ENCODE results near the gene RPL23. TPM values are rescaled to one million over a fixed set of nuclear protein-coding genes. Genes with fewer than 3 reads are reported as not detected.

RPL23 gene
- total RNA-seq: 1,000 to 10,000 TPM; 2,241 to 2,332 TPM

DNA sequence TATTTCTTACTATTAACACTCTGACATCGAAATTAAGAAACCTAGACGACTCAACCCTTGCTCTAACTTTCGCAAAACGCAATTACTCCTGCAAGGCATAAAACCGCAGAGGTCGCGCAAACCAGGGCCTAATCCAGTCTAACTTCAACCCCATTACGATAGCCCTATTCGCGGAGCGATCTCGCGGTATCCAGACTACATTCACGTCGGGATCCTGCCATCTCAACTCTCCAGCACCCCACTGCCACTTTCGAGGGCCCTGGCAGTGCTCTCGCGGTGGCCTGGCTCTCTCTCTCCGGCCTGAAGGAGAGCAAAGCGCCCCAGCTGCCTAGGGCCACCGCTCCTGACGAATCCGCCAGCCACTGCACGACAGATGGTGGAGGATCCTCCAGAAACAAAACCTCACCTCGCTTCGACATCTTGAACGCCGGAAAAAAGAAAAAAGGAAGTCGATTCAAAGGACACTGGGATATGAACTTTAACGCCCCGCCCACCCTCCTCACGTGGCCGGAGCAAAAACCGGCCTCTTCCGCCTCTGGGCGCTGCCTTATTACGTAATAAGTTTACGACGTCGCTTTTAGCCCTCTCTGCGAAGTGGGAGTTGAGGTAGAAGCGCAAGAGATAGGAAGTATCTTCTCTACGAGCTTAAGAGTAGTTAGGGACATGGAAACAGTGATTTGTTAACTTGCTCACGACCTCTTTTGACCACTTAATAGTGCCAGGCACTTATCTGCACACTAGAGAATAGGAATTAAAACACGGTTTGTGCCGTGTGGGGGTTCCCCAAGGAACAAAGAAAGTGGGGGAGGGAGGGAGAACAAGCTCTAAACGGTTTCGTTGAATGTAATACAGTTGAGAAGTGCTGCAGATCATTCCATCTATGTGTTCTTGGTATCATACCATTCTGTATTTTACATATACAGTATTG lies at the start of gene RPL23:
Gene RPL23 (minus strand): TSS at position 430 of the 928 bp plus-strand sequence. CDS start 11 bp downstream, at position 419.
- Mint-ChIP-seq H3K4me1 (ENCODE audit: low read depth) (peaks cover 43% of the 10 kb centered on the region), H3K4me3 (peak within 1 kb of the TSS; percentile 96), H3K36me3 (ENCODE audit: low read depth) (peaks cover 49% of the 10 kb centered on the region), H3K9me3 (no peaks in the 10 kb centered on the region), H3K27ac (peak within 1 kb of the TSS; percentile 99), H3K27me3 (ENCODE audit: low read depth) (no peaks in the 10 kb centered on the region)
- intact Hi-C loops (cut with micrococcal nuclease): loop anchor here (1.0 to 5.0 kb wide), 8 partner anchors 16 to 299 kb away; partner anchors contain the start of genes CWC25, EPOP, PIP4K2B and PLXDC1
- CTCF ChIA-PET: interaction anchor here (0.6 to 2.3 kb wide), 9 partner anchors 13 to 348 kb away, joined by 3 to 25 read pairs (median 5); partner anchors contain the start of genes LASP1 and LASP1NB
- DNase-seq: peak; percentile 95

DNA sequence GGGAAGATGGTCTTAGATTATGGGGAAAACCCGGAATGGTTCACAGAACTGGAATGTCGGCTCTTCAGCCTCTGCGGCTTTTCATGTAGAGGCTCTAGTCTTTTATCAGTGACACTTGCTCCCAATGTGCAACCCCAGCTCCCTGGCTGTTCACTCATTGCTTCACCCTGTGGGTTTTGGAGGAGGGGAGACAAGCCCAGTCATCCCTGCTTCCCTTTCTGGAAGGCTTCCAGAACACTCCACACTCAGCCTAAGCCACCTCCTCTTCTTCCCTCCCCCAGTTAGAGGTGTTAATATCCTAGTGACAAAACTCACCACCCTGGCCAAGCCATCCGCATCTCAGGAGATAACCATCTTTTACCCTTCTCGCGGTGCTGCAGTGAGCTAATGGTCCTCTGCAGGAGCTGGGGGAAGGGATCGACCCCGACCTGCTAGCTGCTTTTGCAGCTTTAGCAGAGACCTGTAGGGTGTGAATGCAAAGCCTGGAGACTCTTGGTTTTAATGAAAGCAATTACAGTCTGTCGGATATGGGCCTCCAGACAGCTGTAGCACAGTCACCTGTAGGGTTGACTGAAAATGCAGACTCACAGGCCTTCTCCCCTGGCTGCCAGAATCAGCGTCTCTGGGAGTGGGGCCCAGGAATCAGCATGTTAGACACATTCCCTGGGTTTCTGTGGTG lies 47.6 kb upstream of the RPL23 start:
- H3K27me3 Mint-ChIP-seq (ENCODE audit: low read depth): no peaks in the 10 kb centered on the region
- H3K4me1 Mint-ChIP-seq (ENCODE audit: low read depth): peaks cover 53% of the 10 kb centered on the region
- intact Hi-C loops (cut with micrococcal nuclease): no loop called here
- no peak for DNase-seq
- no peaks in the 10 kb centered on the region for H3K9me3 Mint-ChIP-seq
- CTCF ChIA-PET: interaction anchor here (0.6 to 2.1 kb wide), 4 partner anchors 16 to 244 kb away, joined by 3 to 5 read pairs (median 3); no protein-coding TSS in a partner anchor
- H3K4me3 Mint-ChIP-seq: no peak overlapping the region
- peak overlapping the region; percentile 73 for H3K27ac Mint-ChIP-seq
- peaks cover 24% of the 10 kb centered on the region for H3K36me3 Mint-ChIP-seq (ENCODE audit: low read depth)

DNA sequence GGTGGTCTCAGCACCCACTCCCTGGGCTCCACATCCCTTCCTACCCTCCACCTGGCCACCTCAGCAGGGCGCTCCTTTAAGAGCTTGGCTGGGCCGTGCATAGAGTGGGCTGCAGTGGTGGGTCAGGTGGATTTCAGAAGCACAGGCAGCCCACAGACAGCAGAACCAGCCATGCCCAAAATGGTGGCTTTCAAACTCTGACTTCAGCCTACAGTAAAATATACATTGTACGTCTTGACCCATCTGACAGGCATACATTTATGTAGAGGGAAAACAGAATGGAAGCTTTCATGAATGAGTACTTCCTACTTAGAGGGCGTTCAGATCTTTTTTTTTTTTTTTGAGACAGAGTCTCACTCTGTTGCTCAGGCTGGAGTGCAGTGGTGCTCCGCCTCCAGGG lies 45.9 kb upstream of the RPL23 start:
- Mint-ChIP-seq H3K9me3 (no peaks in the 10 kb centered on the region), H3K4me3 (peak overlapping the region; percentile 67), H3K4me1 (ENCODE audit: low read depth) (peaks cover 48% of the 10 kb centered on the region), H3K36me3 (ENCODE audit: low read depth) (peaks cover 18% of the 10 kb centered on the region), H3K27me3 (ENCODE audit: low read depth) (no peaks in the 10 kb centered on the region), H3K27ac (peak overlapping the region; percentile 95)
- intact Hi-C loops (cut with micrococcal nuclease): loop anchor here (2.0 to 5.0 kb wide), 2 partner anchors 45 to 158 kb away; no protein-coding TSS in a partner anchor
- CTCF ChIA-PET: interaction anchor here (0.6 to 4.1 kb wide), 7 partner anchors 17 to 649 kb away, joined by 3 to 26 read pairs (median 5); partner anchors contain the start of gene LASP1NB
- DNase-seq: no peak

DNA sequence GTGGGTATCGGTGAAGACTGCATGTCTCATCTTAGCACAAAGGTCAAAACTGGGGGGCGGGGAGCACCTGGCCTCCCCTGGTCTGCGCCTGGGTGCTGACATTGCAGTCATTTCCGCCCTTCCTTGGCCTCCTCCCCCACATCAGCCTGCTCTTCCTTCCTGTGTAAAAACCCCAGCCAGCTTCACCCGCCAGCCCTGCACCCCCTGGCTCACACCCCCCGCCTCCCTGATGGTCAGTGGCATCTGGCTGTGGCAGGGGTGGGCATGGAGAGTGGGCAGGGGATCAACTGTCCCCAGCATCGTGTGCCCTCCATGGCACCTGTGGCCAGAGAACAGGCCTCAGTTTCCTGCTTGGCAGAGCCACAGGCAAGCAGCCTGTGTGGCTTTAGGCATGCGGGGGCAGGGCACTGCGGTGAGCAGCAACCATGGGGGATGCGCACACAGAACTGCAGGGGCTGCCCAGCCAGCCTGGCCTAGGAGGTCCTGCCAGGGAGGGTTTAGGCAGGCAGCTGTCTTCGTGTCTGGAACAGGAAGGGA lies 45.4 kb upstream of the RPL23 start:
- Mint-ChIP-seq H3K36me3 (ENCODE audit: low read depth) (peaks cover 20% of the 10 kb centered on the region), H3K4me3 (peak overlapping the region; percentile 67), H3K27ac (peak overlapping the region; percentile 95), H3K27me3 (ENCODE audit: low read depth) (no peaks in the 10 kb centered on the region), H3K4me1 (ENCODE audit: low read depth) (peaks cover 54% of the 10 kb centered on the region), H3K9me3 (no peaks in the 10 kb centered on the region)
- intact Hi-C loops (cut with micrococcal nuclease): loop anchor here (1.0 to 5.0 kb wide), 5 partner anchors 15 to 158 kb away; no protein-coding TSS in a partner anchor
- CTCF ChIA-PET: interaction anchor here (0.6 to 4.1 kb wide), 9 partner anchors 16 to 650 kb away, joined by 3 to 26 read pairs (median 4); partner anchors contain the start of genes LASP1 and LASP1NB
- peak; percentile 96 for DNase-seq

DNA sequence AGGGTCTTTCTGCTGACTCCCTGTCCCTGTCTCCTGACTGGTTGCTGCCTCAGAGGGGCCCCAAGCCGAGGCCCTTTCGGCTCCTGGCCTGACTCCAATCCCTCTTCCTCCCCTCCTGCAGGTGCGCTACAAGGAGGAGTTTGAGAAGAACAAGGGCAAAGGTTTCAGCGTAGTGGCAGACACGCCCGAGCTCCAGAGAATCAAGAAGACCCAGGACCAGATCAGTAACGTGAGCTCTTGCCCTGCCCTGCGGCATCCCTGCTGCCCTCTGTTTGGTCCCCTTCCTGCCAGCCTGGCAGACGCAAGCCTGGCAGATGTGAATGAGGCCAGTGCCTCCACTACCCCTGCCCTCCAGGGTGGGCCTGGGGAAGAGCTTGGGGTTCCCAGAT lies 44.8 kb upstream of the RPL23 start:
- Mint-ChIP-seq H3K36me3 (ENCODE audit: low read depth) (peaks cover 16% of the 10 kb centered on the region), H3K27ac (peak overlapping the region; percentile 95), H3K27me3 (ENCODE audit: low read depth) (no peaks in the 10 kb centered on the region), H3K4me3 (peak overlapping the region; percentile 67), H3K9me3 (no peaks in the 10 kb centered on the region), H3K4me1 (ENCODE audit: low read depth) (peaks cover 57% of the 10 kb centered on the region)
- intact Hi-C loops (cut with micrococcal nuclease): loop anchor here (1.0 to 5.0 kb wide), 5 partner anchors 14 to 159 kb away; no protein-coding TSS in a partner anchor
- DNase-seq: peak; percentile 60
- CTCF ChIA-PET: interaction anchor here (1.0 to 4.1 kb wide), 10 partner anchors 11 to 87 kb away, joined by 3 to 26 read pairs (median 4); partner anchors contain the start of genes LASP1 and LASP1NB

DNA sequence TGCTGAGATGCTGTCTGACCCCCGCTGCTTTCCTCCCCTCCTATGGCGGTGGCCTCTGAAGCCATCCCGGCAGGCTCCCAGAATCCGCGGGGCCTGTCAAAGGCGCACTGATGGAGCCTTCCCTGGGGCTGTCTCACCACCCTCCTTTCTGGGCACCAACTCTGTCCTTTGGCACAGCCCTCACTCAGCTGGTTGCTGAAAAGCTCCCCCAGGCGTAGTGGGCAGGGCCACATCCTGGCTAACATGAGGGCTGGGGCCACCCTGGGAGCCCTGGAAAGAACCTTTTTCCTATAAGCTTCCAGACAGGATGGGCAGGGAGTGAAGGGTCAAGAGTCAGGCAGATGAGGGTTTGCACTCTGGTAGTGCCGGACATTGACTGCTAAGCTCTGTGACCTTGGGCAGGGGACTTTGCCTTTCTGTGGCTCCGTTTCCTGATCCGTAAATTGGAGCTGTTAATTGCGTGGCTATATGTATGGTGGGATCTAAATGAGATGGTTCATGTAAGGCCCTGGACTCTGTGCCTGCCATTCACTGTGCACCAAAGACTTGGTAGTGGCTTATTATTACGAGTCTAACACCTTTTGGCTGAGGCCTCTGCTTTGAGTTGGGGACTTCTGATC lies 44.3 kb upstream of the RPL23 start:
- peak overlapping the region; percentile 67 for H3K4me3 Mint-ChIP-seq
- H3K27me3 Mint-ChIP-seq (ENCODE audit: low read depth): no peaks in the 10 kb centered on the region
- H3K27ac Mint-ChIP-seq: peak overlapping the region; percentile 95
- CTCF ChIA-PET: interaction anchor here (0.6 to 4.1 kb wide), 9 partner anchors 10 to 200 kb away, joined by 3 to 26 read pairs (median 4); partner anchors contain the start of genes LASP1 and LASP1NB
- no peaks in the 10 kb centered on the region for H3K9me3 Mint-ChIP-seq
- peaks cover 62% of the 10 kb centered on the region for H3K4me1 Mint-ChIP-seq (ENCODE audit: low read depth)
- intact Hi-C loops (cut with micrococcal nuclease): loop anchor here (1.0 to 5.0 kb wide), 5 partner anchors 13 to 160 kb away; no protein-coding TSS in a partner anchor
- DNase-seq: no peak
- H3K36me3 Mint-ChIP-seq (ENCODE audit: low read depth): peaks cover 16% of the 10 kb centered on the region

DNA sequence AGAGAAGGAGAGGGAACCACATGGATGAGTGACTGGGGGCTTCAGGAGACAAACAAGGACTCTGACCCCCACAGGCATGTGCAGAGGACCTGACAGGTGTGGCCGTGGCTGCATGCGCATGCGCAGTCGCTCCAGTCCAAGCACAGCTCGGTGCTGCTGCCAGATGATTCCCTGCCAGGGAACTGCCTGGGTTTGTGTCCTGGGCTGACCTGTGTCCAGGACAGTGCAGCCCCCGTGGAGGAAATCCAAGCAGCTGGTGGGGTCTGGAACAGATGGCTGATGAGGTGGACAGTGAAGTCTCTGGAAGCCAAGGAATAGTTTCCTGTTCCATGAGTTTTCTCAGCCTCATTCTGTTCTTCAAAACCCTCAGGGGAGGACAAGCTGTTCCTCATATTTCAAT lies 43.7 kb upstream of the RPL23 start:
- intact Hi-C loops (cut with micrococcal nuclease): loop anchor here (5.0 kb wide), 1 partner anchor 160 kb away; no protein-coding TSS in a partner anchor
- Mint-ChIP-seq H3K4me3 (no peak overlapping the region), H3K27me3 (ENCODE audit: low read depth) (no peaks in the 10 kb centered on the region), H3K4me1 (ENCODE audit: low read depth) (peaks cover 68% of the 10 kb centered on the region), H3K9me3 (no peaks in the 10 kb centered on the region), H3K36me3 (ENCODE audit: low read depth) (peaks cover 16% of the 10 kb centered on the region), H3K27ac (peak overlapping the region; percentile 95)
- no peak for DNase-seq
- CTCF ChIA-PET: interaction anchor here (0.6 to 4.1 kb wide), 6 partner anchors 9 to 200 kb away, joined by 3 to 26 read pairs (median 4); no protein-coding TSS in a partner anchor

DNA sequence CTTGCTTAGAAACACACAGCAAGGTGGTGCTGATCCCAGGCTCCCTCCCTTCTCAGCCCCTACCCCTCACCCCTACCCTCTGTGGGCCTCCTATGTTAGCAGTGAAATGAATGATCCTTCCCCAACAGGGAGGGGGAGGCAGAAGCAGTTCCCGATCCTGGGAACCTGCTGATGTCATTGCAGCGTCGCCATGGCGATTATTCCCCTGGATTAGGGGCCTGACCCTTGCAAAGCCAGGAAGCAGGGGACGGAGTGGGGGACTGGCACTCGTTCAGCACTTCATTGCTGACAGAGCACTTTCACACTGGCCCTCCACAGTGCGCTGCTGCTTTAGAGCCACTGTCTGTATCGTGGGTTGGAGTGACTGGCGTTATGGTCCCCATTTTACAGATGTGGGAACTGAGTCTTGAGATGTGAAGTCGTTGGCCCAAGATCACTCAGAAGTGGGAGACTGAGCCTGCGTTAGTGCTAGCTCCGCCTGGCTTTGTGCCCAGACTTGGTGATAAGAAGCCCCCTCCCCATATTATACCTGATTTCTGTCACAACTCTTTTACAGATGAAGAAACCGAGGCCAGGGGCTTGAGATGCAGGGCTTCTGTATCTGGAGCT lies 42.9 kb upstream of the RPL23 start:
- DNase-seq: no peak
- Mint-ChIP-seq H3K27ac (peak overlapping the region; percentile 4), H3K4me3 (no peak overlapping the region), H3K27me3 (ENCODE audit: low read depth) (no peaks in the 10 kb centered on the region), H3K36me3 (ENCODE audit: low read depth) (peaks cover 17% of the 10 kb centered on the region), H3K4me1 (ENCODE audit: low read depth) (peaks cover 72% of the 10 kb centered on the region), H3K9me3 (no peaks in the 10 kb centered on the region)
- CTCF ChIA-PET: interaction anchor here (0.7 to 4.1 kb wide), 3 partner anchors 9 to 23 kb away, joined by 3 to 26 read pairs (median 3); no protein-coding TSS in a partner anchor
- intact Hi-C loops (cut with micrococcal nuclease): loop anchor here (5.0 kb wide), 1 partner anchor 161 kb away; no protein-coding TSS in a partner anchor

DNA sequence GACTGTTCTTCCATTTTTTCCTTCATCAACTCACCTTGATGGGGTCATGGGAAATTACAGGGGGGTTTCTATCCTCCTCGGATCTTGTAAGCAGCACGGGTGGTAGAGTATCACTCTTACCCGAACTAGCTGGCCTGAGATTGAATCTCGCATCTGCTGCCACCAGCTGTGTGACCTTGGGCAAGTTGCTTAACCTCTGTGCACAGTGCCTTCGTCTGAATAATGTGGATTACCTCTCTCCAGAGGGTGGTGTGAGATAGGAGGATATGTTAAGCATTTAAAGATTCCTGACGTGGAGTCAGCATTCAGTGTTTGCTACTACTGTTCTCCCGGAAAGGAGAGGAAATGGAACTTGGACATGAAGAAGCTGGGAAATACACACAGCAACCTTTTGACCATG lies 40.8 kb upstream of the RPL23 start:
- intact Hi-C loops (cut with micrococcal nuclease): no loop called here
- Mint-ChIP-seq H3K27ac (peak overlapping the region; percentile 61), H3K4me3 (no peak overlapping the region), H3K9me3 (no peaks in the 10 kb centered on the region), H3K4me1 (ENCODE audit: low read depth) (peaks cover 77% of the 10 kb centered on the region), H3K36me3 (ENCODE audit: low read depth) (peaks cover 18% of the 10 kb centered on the region), H3K27me3 (ENCODE audit: low read depth) (no peaks in the 10 kb centered on the region)
- no peak for DNase-seq
- CTCF ChIA-PET: interaction anchor here (1.0 to 1.6 kb wide), 4 partner anchors 10 to 25 kb away, joined by 3 to 5 read pairs (median 4); partner anchors contain the start of gene LASP1

DNA sequence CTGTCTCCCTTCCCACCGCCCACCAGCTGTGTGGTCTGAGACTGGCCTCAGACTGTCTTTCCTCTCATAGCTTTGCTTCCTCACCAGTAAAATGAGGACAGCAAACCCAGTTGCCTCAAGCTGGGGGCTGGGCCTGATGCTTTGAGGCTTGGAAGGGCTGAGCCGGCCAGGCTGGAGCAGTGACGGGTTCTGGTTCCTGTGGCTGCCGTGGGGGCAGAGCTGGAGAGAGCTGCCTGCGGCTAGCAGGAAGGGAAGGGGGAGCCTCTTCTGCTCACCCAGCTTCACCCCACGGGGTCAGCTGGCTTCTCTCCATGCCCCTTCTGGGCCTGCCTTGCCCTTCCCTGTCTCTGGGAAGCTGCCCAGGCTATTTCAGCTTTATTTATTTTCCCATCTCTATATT lies 40.1 kb upstream of the RPL23 start:
- CTCF ChIA-PET: interaction anchor here (0.7 to 1.6 kb wide), 6 partner anchors 9 to 24 kb away, joined by 3 to 5 read pairs (median 3); partner anchors contain the start of gene LASP1
- H3K27me3 Mint-ChIP-seq (ENCODE audit: low read depth): no peaks in the 10 kb centered on the region
- DNase-seq: no peak
- intact Hi-C loops (cut with micrococcal nuclease): no loop called here
- H3K4me1 Mint-ChIP-seq (ENCODE audit: low read depth): peaks cover 79% of the 10 kb centered on the region
- peaks cover 17% of the 10 kb centered on the region for H3K36me3 Mint-ChIP-seq (ENCODE audit: low read depth)
- peak overlapping the region; percentile 61 for H3K27ac Mint-ChIP-seq
- no peaks in the 10 kb centered on the region for H3K9me3 Mint-ChIP-seq
- H3K4me3 Mint-ChIP-seq: no peak overlapping the region
